Uterus (tissue), 2 donors: Measurements from ENCODE around the gene CENPF.

Source experiments
- POLR2A ChIP-seq, 2 donors: fragments of 450-650 bp; IDR thresholded peaks; one replicate each; pipeline ENCODE4 v1.6.1; 2016; ENCODE audit warnings: antibody characterized with exemption in 2 of 2, mild to moderate bottlenecking in 1 of 2, moderate library complexity in 1 of 2
- TF ChIP-seq, protein P1 (sequence below), 4 experiments: fragments of 200-600 bp in 2 of 4; fragments of 450-650 bp in 2 of 4; sonication (generic) in 2 of 4; IDR thresholded peaks; one replicate each; pipeline ENCODE4 v1.5.1; 2016 to 2019; ENCODE audit warnings: antibody characterized with exemption in 4 of 4, mild to moderate bottlenecking in 2 of 4, moderate library complexity in 1 of 4

DNA sequence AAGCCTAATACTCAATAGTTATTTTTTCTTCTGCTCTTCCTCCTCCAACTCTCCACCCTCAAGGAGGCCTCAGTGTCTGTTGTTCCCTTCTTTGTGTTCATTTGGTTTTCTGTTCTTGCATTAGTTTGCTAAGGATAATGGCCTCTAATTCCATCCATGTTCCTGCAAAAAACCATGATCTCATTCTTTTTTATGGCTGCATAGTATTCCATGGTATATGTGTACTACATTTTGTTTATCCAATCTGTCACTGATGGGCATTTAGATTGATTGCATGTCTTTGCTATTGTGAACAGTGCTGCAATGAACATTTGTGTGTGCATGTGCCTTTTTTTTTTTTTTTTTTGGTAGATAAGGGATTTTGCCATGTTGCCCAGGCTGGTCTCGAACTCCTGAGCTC lies 6.7 kb downstream of the CENPF start:
- TF ChIP-seq POLR2A (IDR thresholded peaks at IDR 0.05): no peak
- TF ChIP-seq, protein P1, sequence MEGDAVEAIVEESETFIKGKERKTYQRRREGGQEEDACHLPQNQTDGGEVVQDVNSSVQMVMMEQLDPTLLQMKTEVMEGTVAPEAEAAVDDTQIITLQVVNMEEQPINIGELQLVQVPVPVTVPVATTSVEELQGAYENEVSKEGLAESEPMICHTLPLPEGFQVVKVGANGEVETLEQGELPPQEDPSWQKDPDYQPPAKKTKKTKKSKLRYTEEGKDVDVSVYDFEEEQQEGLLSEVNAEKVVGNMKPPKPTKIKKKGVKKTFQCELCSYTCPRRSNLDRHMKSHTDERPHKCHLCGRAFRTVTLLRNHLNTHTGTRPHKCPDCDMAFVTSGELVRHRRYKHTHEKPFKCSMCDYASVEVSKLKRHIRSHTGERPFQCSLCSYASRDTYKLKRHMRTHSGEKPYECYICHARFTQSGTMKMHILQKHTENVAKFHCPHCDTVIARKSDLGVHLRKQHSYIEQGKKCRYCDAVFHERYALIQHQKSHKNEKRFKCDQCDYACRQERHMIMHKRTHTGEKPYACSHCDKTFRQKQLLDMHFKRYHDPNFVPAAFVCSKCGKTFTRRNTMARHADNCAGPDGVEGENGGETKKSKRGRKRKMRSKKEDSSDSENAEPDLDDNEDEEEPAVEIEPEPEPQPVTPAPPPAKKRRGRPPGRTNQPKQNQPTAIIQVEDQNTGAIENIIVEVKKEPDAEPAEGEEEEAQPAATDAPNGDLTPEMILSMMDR (IDR thresholded peaks at IDR 0.05): no peak
